Parathyroid adenoma (tissue), 2 donors: ENCODE results near the gene CALCB.
A peak's percentile ranks its signal among the peaks of the same experiment; 100 is the strongest.

Source experiments
- H2AFZ ChIP-seq: fragments of 300-600 bp; sonication (generic); one replicate; pipeline ENCODE4 v1.7.0; 2017; ENCODE audit warnings: antibody characterized with exemption, mild to moderate bottlenecking
- H3K27ac ChIP-seq: fragments of 300-600 bp; sonication (generic); one replicate; pipeline ENCODE4 v1.7.0; 2017
- H3K27me3 ChIP-seq: fragments of 300-600 bp; sonication (generic); one replicate; pipeline ENCODE4 v1.7.0; 2017; ENCODE audit warnings: low read length; ENCODE audit not compliant: control insufficient read depth, insufficient read depth
- H3K36me3 ChIP-seq: fragments of 300-600 bp; sonication (generic); one replicate; pipeline ENCODE4 v1.7.0; 2017; ENCODE audit warnings: low read length; ENCODE audit not compliant: control insufficient read depth, insufficient read depth
- H3K4me1 ChIP-seq: fragments of 300-600 bp; sonication (generic); one replicate; pipeline ENCODE4 v1.7.0; 2017; ENCODE audit warnings: control low read depth
- H3K4me2 ChIP-seq: fragments of 300-600 bp; sonication (generic); one replicate; pipeline ENCODE4 v1.7.0; 2017; ENCODE audit warnings: low read length
- H3K4me3 ChIP-seq: fragments of 300-600 bp; sonication (generic); one replicate; pipeline ENCODE4 v1.7.0; 2017; ENCODE audit warnings: low read depth, low read length
- H3K79me2 ChIP-seq: fragments of 300-600 bp; sonication (generic); one replicate; pipeline ENCODE4 v1.7.0; 2017; ENCODE audit warnings: control low read depth
- H3K9ac ChIP-seq: fragments of 300-600 bp; sonication (generic); one replicate; pipeline ENCODE4 v1.7.0; 2017; ENCODE audit warnings: mild to moderate bottlenecking
- H3K9me3 ChIP-seq: fragments of 300-600 bp; sonication (generic); one replicate; pipeline ENCODE4 v1.7.0; 2017; ENCODE audit warnings: low read length; ENCODE audit not compliant: control insufficient read depth
- CTCF ChIP-seq: fragments of 300-600 bp; sonication (generic); IDR thresholded peaks from one replicate; pipeline ENCODE4 v1.7.0; 2017; ENCODE audit warnings: antibody characterized with exemption, mild to moderate bottlenecking
- donor health status: primary hyperparathyroidism.

Gene CALCB

GRCh38 chr11:15114501-15115475 lies 41.4 kb downstream of the CALCB start, which contains the start of gene INSC:
INSC (plus strand) TSS chr11:15114923; CDS start chr11:15149175, 34,252 bp downstream.
- H2AFZ ChIP-seq, result peak within 1 kb of the TSS; percentile 68
- no peaks in the 10 kb centered on the region for H3K27me3 ChIP-seq
- H3K4me1 ChIP-seq, result no peaks in the 10 kb centered on the region
- no peaks in the 10 kb centered on the region for H3K9me3 ChIP-seq
- no peak within 1 kb of the TSS for H3K9ac ChIP-seq
- no peak within 1 kb of the TSS for H3K4me3 ChIP-seq
- H3K36me3 ChIP-seq, result no peaks in the 10 kb centered on the region
- H3K79me2 ChIP-seq, result no peaks in the 10 kb centered on the region
- TF ChIP-seq CTCF, result no peak
- H3K4me2 ChIP-seq, result peak within 1 kb of the TSS; percentile 50
- no peak within 1 kb of the TSS for H3K27ac ChIP-seq

- H2AFZ ChIP-seq, result no peak overlapping the region
- H3K9ac ChIP-seq, result no peak overlapping the region
- no peak overlapping the region for H3K4me2 ChIP-seq
- no peak overlapping the region for H3K4me3 ChIP-seq
- H3K4me1 ChIP-seq, result no peaks in the 10 kb centered on the region
- H3K27me3 ChIP-seq, result no peaks in the 10 kb centered on the region
- no peak for TF ChIP-seq CTCF
- no peaks in the 10 kb centered on the region for H3K79me2 ChIP-seq
- no peak overlapping the region for H3K27ac ChIP-seq
- no peaks in the 10 kb centered on the region for H3K9me3 ChIP-seq
- H3K36me3 ChIP-seq, result no peaks in the 10 kb centered on the region
These were observed 42.3 kb downstream of the CALCB start for GRCh38 chr11:15115686-15116085.

GRCh38 chr11:15117751-15118150 lies 44.4 kb downstream of the CALCB start:
- Histone ChIP-seq H2AFZ (no peak overlapping the region), H3K27ac (no peak overlapping the region), H3K27me3 (no peaks in the 10 kb centered on the region), H3K9me3 (no peaks in the 10 kb centered on the region), H3K4me3 (no peak overlapping the region), H3K79me2 (no peaks in the 10 kb centered on the region), H3K9ac (no peak overlapping the region), H3K4me2 (no peak overlapping the region), H3K36me3 (no peaks in the 10 kb centered on the region), H3K4me1 (no peaks in the 10 kb centered on the region)
- TF ChIP-seq CTCF, result no peak

- no peaks in the 10 kb centered on the region for H3K9me3 ChIP-seq
- no peak overlapping the region for H3K9ac ChIP-seq
- no peak for TF ChIP-seq CTCF
- no peak overlapping the region for H3K4me3 ChIP-seq
- no peaks in the 10 kb centered on the region for H3K79me2 ChIP-seq
- no peak overlapping the region for H3K27ac ChIP-seq
- no peaks in the 10 kb centered on the region for H3K4me1 ChIP-seq
- no peaks in the 10 kb centered on the region for H3K36me3 ChIP-seq
- no peak overlapping the region for H2AFZ ChIP-seq
- no peak overlapping the region for H3K4me2 ChIP-seq
- H3K27me3 ChIP-seq, result no peaks in the 10 kb centered on the region
These were observed 45.0 kb downstream of the CALCB start for GRCh38 chr11:15118431-15118830.
